NCI-H2029 treated with DMSO at 0.1 percent for 48 hours (cell line): ENCODE results near the gene GFOD1.

ENCODE experiments used
- DNase-seq: peaks from one replicate; lab custom pipeline; 2025; lab: John Stamatoyannopoulos, UW

The GFOD1 gene

GRCh38 chr6:13315896-13316295 is 171.5 kb downstream of the GFOD1 start:
- no peak for DNase-seq

DNA sequence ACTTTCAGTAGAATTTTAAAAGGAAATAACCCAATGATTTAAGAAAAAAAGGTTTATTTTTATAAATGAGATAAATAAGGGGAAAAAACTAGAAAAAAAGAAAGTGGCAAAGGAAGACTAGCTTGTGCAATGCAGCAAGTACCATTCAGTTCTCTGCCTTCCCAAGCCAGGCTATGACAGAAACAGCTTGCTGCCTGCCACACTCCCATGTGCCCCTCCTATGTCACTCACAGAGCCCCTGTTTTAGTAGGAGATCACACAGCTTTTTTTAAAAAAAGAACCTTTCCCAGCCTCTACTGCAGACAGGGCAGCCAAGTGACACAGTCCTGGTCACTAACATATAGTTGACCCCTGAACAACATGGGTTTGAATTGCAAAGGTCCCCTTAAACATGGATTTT is 172.6 kb downstream of the GFOD1 start:
- no peak for DNase-seq

- DNase-seq, result no peak
These were observed 176.2 kb downstream of the GFOD1 start for GRCh38 chr6:13311155-13311554.

DNA sequence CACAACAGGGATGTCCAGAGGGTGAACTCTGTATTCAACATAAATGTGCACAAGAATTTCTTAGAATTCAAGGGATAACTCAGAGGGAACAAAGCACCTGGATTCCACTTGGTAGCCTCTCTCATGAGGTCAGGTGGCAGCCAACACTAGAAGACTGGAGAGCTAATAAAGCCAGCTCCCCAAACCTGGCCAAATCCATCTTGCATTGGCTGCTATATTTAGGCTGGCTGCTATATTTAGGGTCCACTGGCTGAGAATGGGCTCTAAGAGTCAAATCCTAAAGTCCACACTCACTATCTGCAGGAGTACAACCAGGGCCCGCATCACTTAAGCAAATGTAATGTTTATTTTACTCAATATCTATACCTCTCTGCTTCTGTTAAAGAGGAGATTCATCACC is 179.1 kb downstream of the GFOD1 start:
- no peak for DNase-seq
